OCI-LY3 (cell line): Measurements from ENCODE around the gene C16orf74.

Experiments
- CTCF ChIP-seq: fragments of 200-600, 300-600 bp; sonication (generic); IDR thresholded peaks from 2 replicates; pipeline ENCODE4 v1.5.1; 2014; ENCODE audit warnings: antibody characterized with exemption, low read length, low read depth
- EZH2phosphoT487 ChIP-seq: fragments of 200-600 bp; shearing (Covaris generic); IDR thresholded peaks from 2 replicates; pipeline ENCODE4 v1.6.1; 2018; ENCODE audit warnings: antibody characterized with exemption, mixed run types, low read depth

- TF ChIP-seq CTCF (no peak), EZH2phosphoT487 (no peak)
Measured at GRCh38 chr16:85798283-85798776, 47.4 kb upstream of the C16orf74 start.
